ENCODE measurements around the gene ARHGDIA.
A peak's percentile ranks its signal among the peaks of the same experiment; 100 is the strongest.

The ARHGDIA gene

DNA sequence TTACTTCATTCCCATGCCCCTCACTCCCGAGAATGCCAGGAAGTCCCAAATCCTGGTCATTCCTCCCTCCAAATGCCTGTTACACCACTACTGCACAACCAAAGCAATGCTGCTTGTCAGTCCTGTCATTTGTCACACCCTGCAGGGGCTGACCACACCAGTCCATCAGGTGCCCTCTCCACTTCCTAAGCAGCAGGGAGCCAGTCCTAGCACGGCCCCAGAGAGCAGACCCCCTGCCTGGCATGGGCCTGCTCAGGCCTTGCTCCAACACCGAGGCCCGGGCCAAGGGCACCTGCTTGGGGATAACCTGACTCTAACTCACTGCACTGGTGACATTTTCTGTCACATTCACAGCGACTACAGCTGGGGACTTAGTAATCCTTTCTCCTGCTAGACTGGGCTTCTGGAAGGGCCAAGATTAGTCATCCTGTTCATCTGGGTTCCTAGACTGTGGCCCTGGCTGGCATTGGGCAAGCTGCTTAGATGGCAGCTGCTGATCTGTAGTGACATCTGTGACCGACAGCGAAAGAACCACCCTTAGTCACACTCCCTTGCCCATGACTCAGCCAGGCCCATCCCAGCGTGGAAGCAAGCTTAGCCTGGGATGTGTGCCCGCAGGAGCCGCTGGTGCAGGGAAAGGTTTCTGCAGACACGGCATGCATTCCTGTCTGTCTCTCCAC lies 14.9 kb upstream of the ARHGDIA start:
- DNase-seq: no peak

GRCh38 chr17:81885454-81885853 lies 14.3 kb upstream of the ARHGDIA start:
- DNase-seq: no peak

- DNase-seq: no peak
Observed at GRCh38 chr17:81884968-81885367, 13.8 kb upstream of the ARHGDIA start.

DNA sequence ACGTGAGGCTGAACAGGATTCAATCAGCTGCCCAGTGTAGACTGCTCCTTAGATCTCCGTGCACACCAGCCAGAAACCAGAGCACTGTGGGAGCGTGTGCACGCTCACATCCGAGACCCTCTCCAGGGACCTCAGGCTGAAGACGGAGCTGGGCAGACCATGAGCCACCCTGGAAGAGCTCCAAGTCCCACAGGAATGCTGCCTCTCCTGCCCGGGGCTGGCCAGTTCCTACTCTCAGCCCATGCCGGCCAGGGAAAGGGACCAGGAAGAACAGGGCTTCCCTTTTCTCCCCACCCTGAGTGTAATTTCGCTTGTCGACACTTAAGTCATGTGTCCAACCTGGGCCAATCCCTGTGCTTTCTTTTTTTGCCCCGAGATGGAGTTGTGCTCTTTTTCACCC lies 13.4 kb upstream of the ARHGDIA start:
- no peak for DNase-seq

DNA sequence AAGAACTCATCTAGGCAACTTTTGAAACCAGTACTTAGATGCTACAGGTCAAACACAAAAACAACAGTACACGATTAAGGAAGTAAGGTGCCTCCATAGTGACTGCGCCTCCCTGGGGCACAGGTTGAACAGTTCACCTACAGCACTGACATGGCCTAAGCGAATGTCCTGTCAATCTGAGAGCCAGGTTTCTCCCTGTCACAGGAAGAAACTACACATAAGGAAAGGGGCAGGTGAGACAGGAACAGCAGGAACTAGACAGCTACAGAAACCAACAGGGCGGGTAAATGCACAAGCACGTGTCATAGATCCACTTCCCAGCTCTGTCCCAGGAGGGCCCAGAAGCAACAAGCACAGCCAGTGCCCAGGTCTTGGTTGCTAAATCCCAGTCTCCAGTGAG lies 8.0 kb upstream of the ARHGDIA start:
- DNase-seq: no peak

DNA sequence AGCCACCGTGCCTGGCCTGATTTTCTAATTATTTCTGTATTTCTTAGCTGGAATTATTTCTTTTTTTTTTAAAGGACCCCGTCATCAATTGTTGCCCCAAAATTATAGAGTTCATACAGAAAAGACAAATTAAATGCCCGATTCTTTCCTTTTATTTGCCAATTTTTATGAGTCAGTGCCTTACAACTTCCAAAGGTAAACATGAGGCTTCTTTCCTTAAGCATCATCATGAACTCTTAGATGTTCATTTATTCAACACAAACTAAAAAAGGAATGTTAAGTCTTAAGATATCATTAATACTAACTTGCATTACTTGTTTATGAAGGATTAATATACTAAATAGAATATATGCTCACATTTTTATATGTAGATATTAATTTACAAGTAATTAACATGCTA lies 7.2 kb upstream of the ARHGDIA start:
- DNase-seq: no peak

- no peak for DNase-seq
Observed at GRCh38 chr17:81877569-81877968, 6.4 kb upstream of the ARHGDIA start.

DNA sequence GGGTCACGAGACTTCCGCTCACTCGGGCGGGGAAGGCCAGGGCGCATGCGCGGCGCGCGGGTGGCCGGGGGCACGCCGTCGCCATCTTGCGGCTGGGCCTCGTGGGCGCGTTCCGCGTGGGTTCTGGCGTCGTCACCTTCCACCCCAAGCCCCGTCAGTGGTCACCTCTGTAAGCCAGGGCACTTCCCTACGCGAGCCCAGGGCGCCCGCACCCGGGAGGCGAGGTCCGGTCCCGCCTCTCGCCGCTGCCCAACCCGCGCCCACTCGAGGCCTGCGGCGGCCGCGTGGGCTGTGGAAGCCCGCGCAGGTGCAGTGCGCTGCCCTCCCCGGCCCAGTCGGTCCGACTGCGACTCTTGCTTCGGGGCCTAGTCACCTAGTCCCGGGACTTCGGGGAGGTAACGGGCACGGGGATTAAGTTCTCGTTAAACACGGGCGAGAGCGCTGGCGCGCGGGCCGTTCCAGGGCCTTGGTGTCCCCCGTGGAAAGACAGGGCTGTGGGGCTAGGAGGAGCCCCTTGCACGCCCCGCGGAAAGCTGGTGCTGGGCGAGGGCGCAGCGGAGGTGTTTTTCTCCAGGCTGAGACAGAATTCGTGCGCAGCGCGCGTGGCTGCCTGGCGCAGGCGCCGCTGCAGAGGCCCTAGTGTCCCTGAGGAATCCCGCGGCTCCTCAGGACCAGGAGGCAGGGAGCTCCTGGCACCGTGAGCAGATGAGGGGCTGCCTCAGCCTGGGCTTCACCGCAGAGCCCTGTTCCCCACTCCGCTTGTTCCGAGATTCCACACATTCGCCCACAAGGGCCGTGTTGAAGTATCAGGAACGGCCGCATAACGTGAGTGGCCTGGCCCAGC lies 472 bp upstream of the ARHGDIA start:
- peak; percentile 93 for DNase-seq

GRCh38 chr17:81870131-81870980 lies 781 bp downstream of the ARHGDIA start:
- peak; percentile 24 for DNase-seq

DNA sequence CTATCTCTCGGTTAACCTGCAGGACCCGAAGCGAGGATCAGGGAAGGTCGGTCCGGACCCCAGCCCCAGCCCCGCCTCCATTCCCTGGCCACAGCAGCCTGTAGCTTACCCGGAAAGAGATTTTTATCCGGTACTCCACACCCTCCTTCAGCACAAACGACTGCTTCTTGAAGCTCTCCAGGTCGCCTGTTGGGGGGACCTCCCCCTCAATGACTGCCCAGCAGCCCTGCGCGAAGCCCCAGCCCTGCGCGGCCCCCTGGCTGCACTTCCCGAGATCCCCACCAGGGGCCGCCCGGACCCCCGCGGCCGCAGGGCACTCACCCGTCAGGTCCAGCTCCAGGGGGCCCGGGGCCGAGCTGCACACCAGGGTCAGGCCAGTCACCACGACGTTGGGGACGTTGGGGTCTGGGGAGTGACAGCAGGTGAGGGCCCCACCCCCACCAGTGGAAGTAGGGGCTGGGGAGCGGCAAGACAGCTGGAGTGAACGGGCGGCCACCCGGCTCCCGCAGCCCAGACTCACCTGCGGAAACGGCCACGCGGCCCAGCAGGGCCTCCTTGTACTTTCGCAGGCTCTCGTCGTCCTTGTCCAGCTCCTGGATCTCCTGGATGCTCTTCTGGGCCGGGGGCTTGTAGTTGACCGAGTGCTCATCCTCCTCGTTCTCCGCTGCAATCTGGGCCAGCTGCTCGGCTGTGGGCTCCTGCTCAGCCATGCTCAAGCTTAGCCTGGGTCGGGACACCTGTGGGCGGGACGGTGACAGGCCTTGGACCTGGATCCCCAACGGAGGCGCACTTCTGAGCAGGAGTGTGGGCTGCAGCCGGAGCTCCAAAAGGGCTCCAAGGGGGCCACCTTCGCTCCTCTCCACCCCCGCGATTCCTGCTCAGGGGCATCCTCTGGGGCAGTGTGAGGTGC lies 1.7 kb downstream of the ARHGDIA start:
- DNase-seq: no peak

- DNase-seq: no peak
Observed at GRCh38 chr17:81868674-81869220, 2.4 kb downstream of the ARHGDIA start.

DNA sequence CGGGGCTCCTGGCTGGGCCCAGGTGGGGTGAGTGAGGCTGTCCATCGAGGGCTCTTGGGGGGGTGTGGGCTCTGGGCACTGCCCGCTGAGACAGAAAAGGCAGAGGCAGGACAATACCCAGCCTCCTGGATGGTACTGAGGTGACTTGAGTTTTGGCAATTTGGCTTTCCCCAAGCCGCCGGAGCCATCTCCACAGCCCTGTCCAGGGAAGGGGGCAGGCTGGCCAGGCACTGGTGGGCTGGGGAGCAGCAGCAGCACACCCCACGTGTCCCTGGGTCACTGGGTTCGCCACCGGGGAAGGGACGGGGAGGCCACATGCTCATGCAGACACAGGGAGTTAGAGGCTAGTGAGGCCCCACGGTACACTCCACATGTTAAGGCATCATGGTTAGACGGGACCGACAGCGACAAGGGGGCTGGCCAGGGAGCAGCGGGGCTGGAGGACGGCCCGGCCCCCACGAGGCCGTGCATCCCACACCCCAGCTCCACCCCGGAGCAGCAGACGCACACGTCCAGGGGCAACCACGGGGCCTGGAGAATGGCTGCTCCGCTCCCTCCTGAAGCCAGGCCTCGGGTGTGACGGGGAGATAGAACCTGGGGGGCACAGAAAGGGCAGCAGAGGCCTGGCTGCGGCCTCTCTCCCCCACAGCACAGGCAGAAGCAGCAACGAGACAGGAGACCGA lies 3.0 kb downstream of the ARHGDIA start:
- no peak for DNase-seq

- no peak for DNase-seq
Observed at GRCh38 chr17:81867170-81867990, 3.8 kb downstream of the ARHGDIA start.

- no peak for DNase-seq
Observed at GRCh38 chr17:81866440-81867169, 4.5 kb downstream of the ARHGDIA start.

- no peak for DNase-seq
Observed at GRCh38 chr17:81865733-81866439, 5.3 kb downstream of the ARHGDIA start.

GRCh38 chr17:81865358-81865732 lies 5.8 kb downstream of the ARHGDIA start:
- DNase-seq: no peak

GRCh38 chr17:81863833-81864768 lies 7.0 kb downstream of the ARHGDIA start:
- no peak for DNase-seq

DNA sequence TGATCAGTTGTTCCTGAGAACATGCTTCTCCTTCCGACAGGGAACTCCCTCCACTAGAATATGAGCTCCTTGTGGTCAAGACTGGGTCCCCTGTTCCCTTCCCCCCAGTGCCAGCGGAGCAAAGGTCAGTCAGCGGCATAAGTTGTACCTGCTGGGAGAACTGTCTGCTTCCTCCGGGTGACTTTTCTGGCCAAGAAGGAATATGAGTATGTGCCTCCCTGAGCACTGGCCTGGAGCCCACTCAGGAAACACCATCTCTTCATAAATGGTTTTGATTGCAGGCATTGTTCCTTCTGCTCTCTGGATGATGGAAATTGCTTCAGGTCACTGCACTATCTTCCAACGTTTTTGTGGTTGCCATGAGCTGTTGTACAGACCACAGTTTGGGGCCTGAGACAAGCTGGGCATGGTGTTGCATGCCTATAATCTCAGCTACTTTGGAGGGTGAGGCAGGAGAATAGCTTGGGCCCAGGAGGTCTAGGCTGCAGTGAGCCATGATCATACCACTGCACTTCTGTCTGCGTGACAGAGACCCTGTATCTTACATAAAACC lies 7.9 kb downstream of the ARHGDIA start:
- no peak for DNase-seq

All from effector CD8-positive, alpha-beta T cell (primary cell).